ENCODE results near the gene GLB1L2. TPM values are rescaled to one million over a fixed set of nuclear protein-coding genes. Genes with fewer than 3 reads are reported as not detected.

GLB1L2 gene
- total RNA-seq, 1 donor from 2014 or later, result 0.30 TPM

DNA sequence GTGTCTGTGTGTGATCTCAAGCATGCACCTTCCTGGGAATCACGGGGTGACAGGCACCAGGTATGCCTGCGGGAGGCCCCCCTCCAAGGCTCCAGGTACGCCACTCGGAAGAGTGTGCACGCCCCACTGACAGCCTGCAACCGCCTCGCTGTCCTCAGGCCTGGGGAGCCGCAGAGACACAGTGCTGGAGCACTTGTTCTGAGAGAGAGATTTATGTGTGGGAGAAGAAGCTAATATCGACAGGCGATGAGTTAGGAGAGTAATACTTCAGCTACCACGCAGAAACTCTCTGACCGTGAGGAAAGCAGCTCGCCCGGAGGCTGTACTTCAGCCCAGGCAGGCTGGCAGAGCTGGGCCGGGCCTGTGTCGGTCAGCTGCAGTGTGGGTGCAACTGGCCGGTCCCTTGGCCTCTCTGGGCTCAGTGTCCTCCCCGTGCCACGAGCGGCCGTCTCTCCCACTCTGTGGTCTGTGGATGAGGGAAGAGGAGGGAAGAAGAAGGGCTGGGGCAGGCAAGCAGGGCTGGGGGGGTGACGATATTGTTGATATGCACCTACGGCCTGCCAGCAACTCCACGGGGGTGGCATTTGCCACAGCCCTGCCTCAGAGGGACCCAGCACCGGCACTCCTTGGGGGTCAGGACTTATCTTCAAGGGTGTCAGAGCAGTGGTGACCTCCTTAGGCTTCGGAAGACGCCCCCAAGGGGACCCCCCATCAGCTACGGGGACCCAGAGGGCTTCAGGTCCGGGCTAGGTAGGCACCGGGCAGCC is 73.0 kb downstream of the GLB1L2 start:
- no peak overlapping the region for H3K27ac ChIP-seq (replicated peaks)
- H3K4me1 ChIP-seq, result no peaks in the 10 kb centered on the region
- DNase-seq, result no peak
- H3K9me3 ChIP-seq (replicated peaks), result peaks cover 4% of the 10 kb centered on the region
- peaks cover 85% of the 10 kb centered on the region for H3K27me3 ChIP-seq (ENCODE audit: low read depth)
- H3K4me3 ChIP-seq, result no peak overlapping the region
- H3K36me3 ChIP-seq, result no peaks in the 10 kb centered on the region
- intact Hi-C loops (cut with micrococcal nuclease), result no loop called here
- TF ChIP-seq, protein P1, sequence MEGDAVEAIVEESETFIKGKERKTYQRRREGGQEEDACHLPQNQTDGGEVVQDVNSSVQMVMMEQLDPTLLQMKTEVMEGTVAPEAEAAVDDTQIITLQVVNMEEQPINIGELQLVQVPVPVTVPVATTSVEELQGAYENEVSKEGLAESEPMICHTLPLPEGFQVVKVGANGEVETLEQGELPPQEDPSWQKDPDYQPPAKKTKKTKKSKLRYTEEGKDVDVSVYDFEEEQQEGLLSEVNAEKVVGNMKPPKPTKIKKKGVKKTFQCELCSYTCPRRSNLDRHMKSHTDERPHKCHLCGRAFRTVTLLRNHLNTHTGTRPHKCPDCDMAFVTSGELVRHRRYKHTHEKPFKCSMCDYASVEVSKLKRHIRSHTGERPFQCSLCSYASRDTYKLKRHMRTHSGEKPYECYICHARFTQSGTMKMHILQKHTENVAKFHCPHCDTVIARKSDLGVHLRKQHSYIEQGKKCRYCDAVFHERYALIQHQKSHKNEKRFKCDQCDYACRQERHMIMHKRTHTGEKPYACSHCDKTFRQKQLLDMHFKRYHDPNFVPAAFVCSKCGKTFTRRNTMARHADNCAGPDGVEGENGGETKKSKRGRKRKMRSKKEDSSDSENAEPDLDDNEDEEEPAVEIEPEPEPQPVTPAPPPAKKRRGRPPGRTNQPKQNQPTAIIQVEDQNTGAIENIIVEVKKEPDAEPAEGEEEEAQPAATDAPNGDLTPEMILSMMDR (IDR thresholded peaks at IDR 0.05; ENCODE audit: borderline replicate concordance), result no peak

DNA sequence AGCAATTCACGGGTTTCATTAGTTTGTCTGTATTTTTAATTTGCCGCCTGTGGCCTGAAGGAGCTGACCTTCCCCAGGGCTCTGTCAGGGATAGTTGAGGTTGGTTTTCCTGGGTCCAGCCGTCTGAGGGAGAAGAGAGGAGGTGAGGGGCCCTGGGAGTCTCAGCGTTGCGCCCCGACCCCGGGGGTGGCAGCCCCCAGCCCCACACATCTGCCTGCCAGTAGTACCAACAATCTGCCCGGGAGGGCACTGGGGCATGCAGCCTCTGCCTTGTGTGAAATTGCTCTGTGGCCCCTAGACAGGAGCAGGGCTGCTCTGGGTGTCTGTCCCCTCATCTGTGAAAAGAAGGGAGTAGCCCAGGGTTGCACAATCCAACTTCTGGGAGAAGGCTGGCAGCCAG is 73.6 kb downstream of the GLB1L2 start:
- DNase-seq, result no peak
- peaks cover 4% of the 10 kb centered on the region for H3K9me3 ChIP-seq (replicated peaks)
- no peak overlapping the region for H3K27ac ChIP-seq (replicated peaks)
- H3K36me3 ChIP-seq, result no peaks in the 10 kb centered on the region
- TF ChIP-seq, protein P1 (IDR thresholded peaks at IDR 0.05; ENCODE audit: borderline replicate concordance), result no peak
- no peaks in the 10 kb centered on the region for H3K4me1 ChIP-seq
- H3K4me3 ChIP-seq, result no peak overlapping the region
- peaks cover 85% of the 10 kb centered on the region for H3K27me3 ChIP-seq (ENCODE audit: low read depth)
- intact Hi-C loops (cut with micrococcal nuclease), result no loop called here

DNA sequence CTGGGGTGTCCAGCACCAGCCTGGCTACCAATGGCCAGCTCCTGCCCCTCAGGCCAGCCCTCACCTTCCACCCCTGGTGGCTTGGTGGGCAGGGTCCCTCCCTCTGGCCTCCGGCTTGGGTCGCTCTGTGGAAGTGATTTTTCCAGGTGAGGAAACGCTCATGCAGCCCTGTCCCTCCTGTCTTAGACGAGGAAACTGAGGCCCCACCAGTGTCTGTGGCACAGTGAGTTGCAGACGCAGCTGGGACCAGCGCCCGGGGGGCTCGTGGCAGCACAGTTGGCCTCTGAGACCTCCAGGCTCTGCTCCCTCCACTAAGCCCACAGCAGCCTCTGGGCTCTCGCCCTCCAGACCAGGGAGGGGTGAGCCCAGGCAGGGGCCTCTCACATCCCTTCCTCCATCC is 74.1 kb downstream of the GLB1L2 start:
- intact Hi-C loops (cut with micrococcal nuclease), result no loop called here
- Histone ChIP-seq H3K27me3 (ENCODE audit: low read depth) (peaks cover 85% of the 10 kb centered on the region), H3K4me1 (peaks cover 1% of the 10 kb centered on the region), H3K9me3 (replicated peaks) (peaks cover 2% of the 10 kb centered on the region), H3K36me3 (no peaks in the 10 kb centered on the region), H3K27ac (replicated peaks) (no peak overlapping the region), H3K4me3 (no peak overlapping the region)
- TF ChIP-seq, protein P1 (IDR thresholded peaks at IDR 0.05; ENCODE audit: borderline replicate concordance), result no peak
- no peak for DNase-seq

DNA sequence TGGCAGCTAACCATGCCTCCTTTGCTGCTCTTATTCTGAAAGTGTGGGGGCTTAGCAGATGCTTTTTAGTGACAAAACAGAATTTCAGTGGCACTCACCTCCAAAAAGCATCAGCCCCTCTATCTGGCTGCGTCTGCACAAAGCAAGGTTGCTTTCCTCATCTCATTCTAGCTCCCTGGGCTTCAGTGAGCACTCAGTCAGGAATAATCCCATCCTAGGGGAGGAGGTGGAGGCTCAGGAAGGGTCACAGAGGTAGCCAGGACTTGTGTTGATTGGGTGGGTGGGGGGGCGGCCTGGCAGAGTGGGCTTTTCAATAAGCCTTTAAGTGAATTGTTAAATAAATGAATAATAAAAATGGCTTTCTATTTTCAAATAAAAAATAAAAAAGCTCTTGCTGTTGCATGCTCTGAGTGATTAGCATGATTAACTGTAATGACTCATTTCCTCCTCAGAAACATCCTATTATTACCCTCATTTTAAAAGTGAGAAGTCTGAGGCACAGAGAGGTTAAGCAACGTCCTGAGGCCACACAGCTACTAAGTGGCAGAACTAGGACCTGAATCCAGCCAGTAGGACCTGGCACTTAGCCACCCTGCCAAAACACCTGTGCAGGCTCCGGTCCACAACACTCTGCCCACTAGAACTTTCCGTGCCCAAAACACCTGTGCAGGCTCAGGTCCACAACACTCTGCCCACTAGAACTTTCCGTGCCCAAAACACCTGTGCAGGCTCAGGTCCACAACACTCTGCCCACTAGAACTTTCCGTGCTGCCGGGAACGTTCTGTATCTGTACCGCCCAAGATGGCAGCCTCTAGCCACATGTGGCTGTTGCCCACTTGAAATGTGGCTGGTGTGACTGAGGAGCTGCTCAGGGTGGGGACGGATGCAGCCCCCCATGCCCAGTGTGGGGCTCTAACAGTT is 74.7 kb downstream of the GLB1L2 start:
- H3K27me3 ChIP-seq (ENCODE audit: low read depth), result peaks cover 85% of the 10 kb centered on the region
- H3K9me3 ChIP-seq (replicated peaks), result no peaks in the 10 kb centered on the region
- H3K36me3 ChIP-seq, result no peaks in the 10 kb centered on the region
- DNase-seq, result no peak
- peaks cover 8% of the 10 kb centered on the region for H3K4me1 ChIP-seq
- intact Hi-C loops (cut with micrococcal nuclease), result no loop called here
- TF ChIP-seq, protein P1 (IDR thresholded peaks at IDR 0.05; ENCODE audit: borderline replicate concordance), result no peak
- H3K27ac ChIP-seq (replicated peaks), result no peak overlapping the region
- no peak overlapping the region for H3K4me3 ChIP-seq

DNA sequence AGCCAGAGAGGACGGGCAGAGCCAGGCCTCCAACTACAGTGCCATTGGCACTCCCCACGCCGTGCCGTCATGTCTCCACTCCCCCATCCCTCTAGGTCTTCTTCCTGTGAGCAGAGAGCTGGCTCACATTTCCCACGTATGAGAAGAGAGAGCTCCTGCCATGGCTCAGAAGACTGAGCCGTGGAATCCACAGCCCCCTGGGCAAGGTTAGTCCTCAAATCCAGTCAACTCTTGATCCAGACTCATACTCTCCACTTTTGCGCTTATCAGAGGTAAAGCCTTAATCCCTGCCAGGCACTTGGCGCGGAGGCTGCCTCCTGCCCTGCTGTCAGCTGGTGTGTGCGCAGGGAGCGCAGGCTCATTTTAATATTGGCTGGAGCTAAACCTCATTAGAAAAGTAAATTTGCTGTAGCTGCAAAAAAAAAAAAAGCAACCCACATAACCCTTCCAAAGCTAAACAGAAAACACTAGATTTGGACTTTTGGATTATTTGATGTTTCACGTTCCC is 75.6 kb downstream of the GLB1L2 start:
- Histone ChIP-seq H3K4me1 (peaks cover 12% of the 10 kb centered on the region), H3K4me3 (no peak overlapping the region), H3K27ac (replicated peaks) (no peak overlapping the region), H3K9me3 (replicated peaks) (no peaks in the 10 kb centered on the region), H3K27me3 (ENCODE audit: low read depth) (peaks cover 82% of the 10 kb centered on the region), H3K36me3 (no peaks in the 10 kb centered on the region)
- DNase-seq, result no peak
- TF ChIP-seq, protein P1 (IDR thresholded peaks at IDR 0.05; ENCODE audit: borderline replicate concordance), result no peak
- intact Hi-C loops (cut with micrococcal nuclease), result no loop called here

All from left ventricle myocardium inferior (tissue), 1 donor.